SU-DHL-6 (cell line): ENCODE data around the gene ZNF292.

Source experiments
- H2AFZ ChIP-seq: fragments of 200-600 bp; sonication (generic); 2 replicates; pipeline ENCODE4 v1.6.1; 2014; ENCODE audit warnings: low read depth, mild to moderate bottlenecking, moderate library complexity, mixed read lengths, antibody characterized with exemption, low read length; ENCODE audit not compliant: severe bottlenecking
- H3F3A ChIP-seq: fragments of 200-600 bp; shearing (Covaris generic); 2 replicates; pipeline ENCODE4 v1.6.0; 2016; ENCODE audit warnings: antibody characterized with exemption, mild to moderate bottlenecking; ENCODE audit not compliant: insufficient read depth
- H3K27ac ChIP-seq: fragments of 200-600 bp; sonication (generic); 2 replicates; pipeline ENCODE4 v1.5.1; 2016; ENCODE audit warnings: low read depth, mild to moderate bottlenecking, low read length, moderate library complexity, mixed read lengths
- H3K27me3 ChIP-seq: fragments of 200-600 bp; sonication (generic), shearing (Covaris generic); 2 replicates; pipeline ENCODE4 v1.6.0; 2014; ENCODE audit warnings: mild to moderate bottlenecking, low read length
- H3K36me3 ChIP-seq: fragments of 200-600 bp; sonication (generic); 2 replicates; pipeline ENCODE4 v1.6.1; 2014; ENCODE audit warnings: mild to moderate bottlenecking, low read length, mixed read lengths
- H3K4me2 ChIP-seq: fragments of 300-600, 200-600 bp; shearing (Covaris generic), sonication (generic); 2 replicates; pipeline ENCODE4 v1.6.0; 2014; ENCODE audit warnings: low read length, low read depth, mild to moderate bottlenecking; ENCODE audit not compliant: poor library complexity, severe bottlenecking
- H3K4me3 ChIP-seq: fragments of 200-600 bp; sonication (generic); 2 replicates; pipeline ENCODE4 v1.5.1; 2014; ENCODE audit warnings: antibody characterized with exemption, low read length, mild to moderate bottlenecking, mixed read lengths; ENCODE audit not compliant: insufficient read depth, poor library complexity, severe bottlenecking
- H3K79me2 ChIP-seq: fragments of 200-600 bp; sonication (generic); 2 replicates; pipeline ENCODE4 v1.6.1; 2014; ENCODE audit warnings: mild to moderate bottlenecking, low read length, moderate library complexity; ENCODE audit not compliant: insufficient read depth
- H3K9ac ChIP-seq: fragments of 200-600 bp; sonication (generic); 2 replicates; pipeline ENCODE4 v1.7.0; 2014; ENCODE audit warnings: mild to moderate bottlenecking, low read length
- H3K9me2 ChIP-seq: fragments of 200-600 bp; sonication (generic); replicated peaks from 2 replicates; pipeline ENCODE4 v1.6.1; 2014; ENCODE audit warnings: low read length; ENCODE audit not compliant: insufficient read depth
- H3K9me3 ChIP-seq: fragments of 200-600 bp; sonication (generic); 2 replicates; pipeline ENCODE4 v1.6.1; 2014; ENCODE audit warnings: low read length, mixed read lengths; ENCODE audit not compliant: insufficient read depth
- H4K20me1 ChIP-seq: fragments of 200-600 bp; sonication (generic); 2 replicates; pipeline ENCODE4 v1.6.1; 2014; ENCODE audit warnings: low read depth, mild to moderate bottlenecking, antibody characterized with exemption, low read length, moderate library complexity, mixed read lengths
- EZH2phosphoT487 ChIP-seq: fragments of 200-600 bp; sonication (generic), shearing (Covaris generic); conservative IDR thresholded peaks from 2 replicates; pipeline ENCODE4 v1.6.1; 2018; ENCODE audit warnings: mild to moderate bottlenecking, antibody characterized with exemption, low read length, moderate library complexity, mixed read lengths
- TF ChIP-seq, protein P1 (sequence below): fragments of 200-600 bp; sonication (generic); IDR thresholded peaks from one replicate; pipeline ENCODE4 v1.5.1; 2017; ENCODE audit warnings: antibody characterized with exemption, mild to moderate bottlenecking, low read length, moderate library complexity; ENCODE audit not compliant: insufficient read depth, poor library complexity, severe bottlenecking

ZNF292 gene

DNA sequence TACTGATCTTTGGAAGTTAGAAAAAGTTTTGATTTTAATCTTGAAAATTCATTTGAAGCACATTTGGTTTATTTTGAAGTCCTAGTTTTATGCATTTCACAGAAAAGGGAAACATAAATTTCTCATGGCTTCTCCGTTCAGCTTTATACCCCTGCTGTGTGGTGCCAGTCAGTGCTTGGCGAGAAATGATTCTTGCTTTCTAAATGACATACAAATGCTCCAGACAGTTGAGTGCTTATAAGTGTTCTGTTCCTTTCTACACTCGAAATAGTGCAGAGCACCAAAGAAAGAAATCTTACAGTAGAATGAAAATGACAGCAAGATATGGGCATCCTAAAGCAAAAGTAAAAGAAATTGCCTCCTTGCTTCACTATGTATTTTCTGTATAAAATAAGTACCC is 9.0 kb upstream of the ZNF292 start:
- Histone ChIP-seq H3K9ac (no peak overlapping the region), H3K27me3 (no peaks in the 10 kb centered on the region), H3K79me2 (no peaks in the 10 kb centered on the region), H3K36me3 (no peaks in the 10 kb centered on the region), H2AFZ (no peak overlapping the region), H3K27ac (no peak overlapping the region), H3K9me3 (no peaks in the 10 kb centered on the region), H3K4me3 (no peak overlapping the region), H3K9me2 (no peaks in the 10 kb centered on the region), H3K4me2 (no peak overlapping the region), H4K20me1 (no peaks in the 10 kb centered on the region), H3F3A (no peaks in the 10 kb centered on the region)
- TF ChIP-seq EZH2phosphoT487 = no peak
- TF ChIP-seq, protein P1, sequence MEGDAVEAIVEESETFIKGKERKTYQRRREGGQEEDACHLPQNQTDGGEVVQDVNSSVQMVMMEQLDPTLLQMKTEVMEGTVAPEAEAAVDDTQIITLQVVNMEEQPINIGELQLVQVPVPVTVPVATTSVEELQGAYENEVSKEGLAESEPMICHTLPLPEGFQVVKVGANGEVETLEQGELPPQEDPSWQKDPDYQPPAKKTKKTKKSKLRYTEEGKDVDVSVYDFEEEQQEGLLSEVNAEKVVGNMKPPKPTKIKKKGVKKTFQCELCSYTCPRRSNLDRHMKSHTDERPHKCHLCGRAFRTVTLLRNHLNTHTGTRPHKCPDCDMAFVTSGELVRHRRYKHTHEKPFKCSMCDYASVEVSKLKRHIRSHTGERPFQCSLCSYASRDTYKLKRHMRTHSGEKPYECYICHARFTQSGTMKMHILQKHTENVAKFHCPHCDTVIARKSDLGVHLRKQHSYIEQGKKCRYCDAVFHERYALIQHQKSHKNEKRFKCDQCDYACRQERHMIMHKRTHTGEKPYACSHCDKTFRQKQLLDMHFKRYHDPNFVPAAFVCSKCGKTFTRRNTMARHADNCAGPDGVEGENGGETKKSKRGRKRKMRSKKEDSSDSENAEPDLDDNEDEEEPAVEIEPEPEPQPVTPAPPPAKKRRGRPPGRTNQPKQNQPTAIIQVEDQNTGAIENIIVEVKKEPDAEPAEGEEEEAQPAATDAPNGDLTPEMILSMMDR = no peak

DNA sequence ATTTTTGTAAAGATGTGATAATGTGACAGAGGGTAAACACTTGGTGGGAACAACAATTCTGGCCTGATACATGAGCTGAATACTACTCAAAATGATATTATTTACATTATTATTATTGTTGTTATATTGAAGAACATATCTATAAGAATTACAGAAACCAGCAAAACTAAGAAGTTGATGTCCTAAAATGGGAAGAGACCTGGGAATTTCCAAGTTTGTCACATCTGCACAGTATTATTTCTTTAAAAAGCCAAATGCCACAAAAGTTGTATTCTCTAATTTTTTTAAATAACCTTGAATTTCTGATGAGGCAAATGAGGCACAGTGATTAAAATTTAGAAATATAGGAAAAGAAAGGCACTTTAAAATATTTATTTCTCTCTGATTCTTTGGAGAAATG is 5.0 kb upstream of the ZNF292 start:
- H3K9ac ChIP-seq = no peak overlapping the region
- no peaks in the 10 kb centered on the region for H3K9me2 ChIP-seq
- no peak overlapping the region for H3K4me3 ChIP-seq
- H3K4me2 ChIP-seq = no peak overlapping the region
- H3F3A ChIP-seq = peaks cover 7% of the 10 kb centered on the region; the same call in 1 of the 2 replicates
- no peak overlapping the region for H2AFZ ChIP-seq
- no peak for TF ChIP-seq EZH2phosphoT487
- TF ChIP-seq, protein P1 = no peak
- H4K20me1 ChIP-seq = no peaks in the 10 kb centered on the region
- H3K36me3 ChIP-seq = no peaks in the 10 kb centered on the region
- peaks cover 7% of the 10 kb centered on the region; the same call in 1 of the 2 replicates for H3K79me2 ChIP-seq
- no peaks in the 10 kb centered on the region for H3K9me3 ChIP-seq
- H3K27ac ChIP-seq = no peak overlapping the region
- H3K27me3 ChIP-seq = no peaks in the 10 kb centered on the region

DNA sequence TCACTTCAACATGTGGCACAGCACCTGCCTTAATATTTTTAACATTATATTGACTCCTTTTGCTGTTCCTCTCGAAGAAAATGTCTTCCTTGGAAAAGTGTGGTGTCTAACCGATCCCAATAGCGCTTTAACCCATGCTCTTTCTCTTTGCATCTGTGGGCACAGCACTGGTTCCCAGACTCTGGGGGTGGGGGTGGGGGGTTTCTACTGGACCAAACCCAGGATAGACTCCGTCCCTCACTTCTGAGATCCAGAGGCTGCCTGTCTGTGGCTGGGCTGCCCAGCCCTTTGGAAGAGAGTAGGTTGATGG is 3.9 kb upstream of the ZNF292 start:
- no peak for TF ChIP-seq EZH2phosphoT487
- TF ChIP-seq, protein P1 = no peak
- no peaks in the 10 kb centered on the region for H4K20me1 ChIP-seq
- no peaks in the 10 kb centered on the region for H3K27me3 ChIP-seq
- H3K4me2 ChIP-seq = peak overlapping the region; percentile 29
- H3K27ac ChIP-seq = no peak overlapping the region
- H3K36me3 ChIP-seq = no peaks in the 10 kb centered on the region
- H2AFZ ChIP-seq = no peak overlapping the region
- no peaks in the 10 kb centered on the region for H3K9me2 ChIP-seq
- H3K4me3 ChIP-seq = no peak overlapping the region
- H3F3A ChIP-seq = peaks cover 7% of the 10 kb centered on the region; the same call in 1 of the 2 replicates
- H3K9me3 ChIP-seq = no peaks in the 10 kb centered on the region
- 0 out of 2 replicates have a peak overlapping the region, but pooled peaks have one; percentile 6 for H3K9ac ChIP-seq
- H3K79me2 ChIP-seq = peaks cover 18% of the 10 kb centered on the region
